Right renal cortex interstitium (tissue), 3 donors: ENCODE results near the gene LRRC14B. TPM values are rescaled to one million over a fixed set of nuclear protein-coding genes. Genes with fewer than 3 reads are reported as not detected.
"Not testable (repeated sequence)": the region's sequence is repeated elsewhere in the genome, so short reads cannot be mapped to it uniquely, and the experiment has no call there.

Source experiments
- DNase-seq, 3 donors: peaks; one replicate each; pipeline ENCODE4 v3.0.0-alpha.2; 2013; ENCODE audit warnings: low read depth in 3 of 3, low spot score in 2 of 3
- polyA plus RNA-seq, 3 donors: library from polyadenylated mRNA; unstranded; fragments of 120-200 nt; gene quantifications; one replicate each; pipeline ENCODE4 v1.2.1, GENCODE V29; 2013; ENCODE audit not compliant: insufficient read length in 3 of 3

The LRRC14B gene
- polyA plus RNA-seq, 3 donors: 0.08 TPM; not detected in 2

DNA sequence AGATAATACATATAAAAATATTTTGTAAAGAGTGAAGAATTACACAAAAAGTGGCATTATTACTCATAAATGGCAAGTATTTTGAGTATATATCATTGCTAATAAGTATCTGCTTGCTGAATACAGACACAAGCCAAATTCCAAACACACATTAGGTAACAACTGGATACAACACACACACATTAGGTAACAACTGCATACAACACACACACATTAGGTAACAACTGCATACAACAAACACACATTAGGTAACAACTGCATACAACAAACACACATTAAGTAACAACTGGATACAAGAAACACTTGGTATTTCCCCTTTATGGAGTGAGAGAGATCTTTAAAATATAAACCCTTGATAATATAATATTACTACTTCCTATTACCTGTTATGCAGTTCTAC lies 13.2 kb downstream of the LRRC14B start:
- no peak for DNase-seq

DNA sequence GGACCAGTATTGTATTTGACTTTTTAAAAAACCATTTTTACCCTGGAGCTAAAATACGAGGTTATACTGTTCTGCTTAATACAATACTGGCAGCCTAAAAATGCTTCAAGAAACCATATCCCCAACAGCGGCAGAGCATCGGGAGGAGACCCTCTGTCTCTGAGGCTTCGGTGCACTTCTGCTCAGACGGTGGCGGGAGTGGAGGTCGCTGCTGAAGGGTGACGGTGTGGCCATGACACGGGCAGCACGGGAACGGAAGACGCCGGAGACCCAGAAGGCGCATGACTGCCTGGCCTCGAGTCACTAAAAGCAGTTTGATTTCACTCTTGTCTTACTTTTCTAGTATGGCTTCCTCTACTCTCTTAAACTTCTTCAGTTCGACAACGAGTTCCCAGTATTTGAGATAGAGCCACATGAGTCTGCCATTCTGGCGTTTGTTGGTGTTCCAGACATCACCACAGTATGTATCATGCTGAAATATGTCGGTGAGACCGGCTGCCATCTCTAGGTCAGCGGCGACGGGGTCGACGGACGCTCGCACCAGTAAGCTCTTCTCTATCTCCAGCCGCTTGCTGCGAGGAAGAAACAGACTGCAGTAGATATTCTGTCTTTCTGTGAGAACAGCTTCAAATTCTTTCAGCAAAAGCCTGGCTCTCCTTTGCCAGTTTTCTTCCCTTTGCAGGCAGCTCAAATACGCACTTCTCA lies 13.8 kb downstream of the LRRC14B start:
- DNase-seq: no peak

GRCh38 chr5:206406-206805 lies 15.1 kb downstream of the LRRC14B start:
- DNase-seq: no peak

GRCh38 chr5:206927-207536 lies 15.7 kb downstream of the LRRC14B start:
- DNase-seq: no peak

DNA sequence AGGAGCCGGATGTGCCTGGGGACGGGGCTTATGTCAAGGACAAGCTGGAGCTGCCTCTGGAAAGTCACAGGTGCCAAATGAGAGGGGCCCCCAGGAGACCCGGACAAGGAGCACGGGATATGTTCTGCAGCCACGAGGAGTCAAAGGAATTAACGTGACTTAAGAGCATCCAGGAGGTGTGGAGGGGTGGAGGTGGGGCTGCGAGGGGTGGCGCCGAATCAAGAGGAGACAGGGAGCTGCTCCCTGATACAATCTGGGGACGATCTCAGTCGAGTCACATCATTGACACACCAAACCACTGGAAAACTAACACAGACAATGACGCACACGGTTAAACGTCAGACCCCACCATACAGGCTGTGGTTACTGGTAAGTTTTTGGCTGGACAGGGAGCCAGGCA lies 16.3 kb downstream of the LRRC14B start:
- DNase-seq: no peak

GRCh38 chr5:208449-209114 lies 17.3 kb downstream of the LRRC14B start:
- DNase-seq: no peak

GRCh38 chr5:213803-214395 lies 22.6 kb downstream of the LRRC14B start:
- no peak for DNase-seq

DNA sequence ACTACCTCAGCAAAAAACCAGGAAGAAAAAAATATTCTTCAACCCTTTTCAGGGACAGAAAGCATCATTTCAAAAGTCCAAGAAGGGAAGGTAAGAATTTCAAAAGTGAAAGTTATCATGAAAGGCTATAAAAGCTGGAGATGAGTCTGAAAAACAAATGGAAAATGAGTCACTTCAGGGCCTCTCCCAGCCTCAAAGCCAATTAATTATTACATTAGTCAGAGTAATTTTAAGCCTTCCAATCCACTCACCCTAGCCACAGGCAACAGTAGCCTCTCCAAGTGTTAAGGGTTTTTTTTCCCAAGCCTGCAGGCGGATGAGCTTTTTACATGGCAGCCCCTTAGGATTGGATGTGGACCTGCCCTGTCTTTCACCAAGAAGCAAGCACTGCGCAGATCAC lies 24.0 kb downstream of the LRRC14B start:
- not testable (repeated sequence) for DNase-seq

- DNase-seq: not testable (repeated sequence)
These were observed 24.8 kb downstream of the LRRC14B start for GRCh38 chr5:216076-216475.

DNA sequence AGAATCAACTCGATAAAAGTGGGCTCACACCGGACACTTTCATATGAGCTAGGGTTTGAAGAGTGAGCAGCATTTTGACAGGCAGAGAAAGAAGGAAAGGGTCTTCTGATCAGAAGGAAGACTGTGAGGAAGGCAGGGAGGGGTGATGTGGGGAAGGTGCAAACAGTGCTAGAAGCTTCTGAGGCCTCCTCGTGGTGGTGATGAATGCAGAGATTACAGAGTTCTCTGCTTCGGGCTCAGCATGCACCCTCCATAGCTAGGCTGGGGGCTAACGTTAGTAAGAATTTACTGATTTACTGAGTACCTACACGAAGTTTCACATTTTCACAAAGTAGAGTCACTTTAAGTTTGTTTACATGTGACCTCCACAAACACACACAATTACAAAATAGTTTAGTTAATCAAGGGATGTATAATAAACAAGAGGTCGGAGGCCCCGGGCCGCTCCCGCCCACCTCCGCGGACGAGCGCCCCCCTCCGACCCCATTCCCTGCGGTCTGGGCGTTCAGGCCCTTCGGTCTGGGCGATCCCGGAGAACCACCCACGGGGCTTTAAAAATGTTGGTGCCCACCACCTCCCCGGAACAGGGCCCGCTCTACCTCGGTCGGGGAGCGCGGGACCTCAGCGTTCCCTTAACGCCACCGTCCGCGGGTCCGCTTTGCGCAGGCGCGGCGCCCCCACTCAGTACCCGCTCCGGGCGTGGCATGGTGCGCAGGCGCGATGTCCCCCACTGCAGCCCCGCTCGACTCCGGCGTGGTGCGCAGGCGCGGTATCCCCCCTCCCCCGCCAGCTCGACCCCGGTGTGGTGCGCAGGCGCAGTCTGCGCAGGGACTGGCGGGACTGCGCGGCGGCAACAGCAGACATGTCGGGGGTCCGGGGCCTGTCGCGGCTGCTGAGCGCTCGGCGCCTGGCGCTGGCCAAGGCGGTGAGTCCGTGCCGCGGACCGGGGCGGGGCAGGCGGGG lies 26.5 kb downstream of the LRRC14B start, which contains the start of the genes CCDC127 and SDHA:
CCDC127 (minus strand) TSS at position 660 of the 963 bp plus-strand sequence. CDS start 1,304 bp downstream, outside the sequence.
SDHA (plus strand) TSS at position 827 of the 963 bp plus-strand sequence; CDS start at position 863, 36 bp downstream.
- peak; percentile 87 to 90 (median 89) for DNase-seq

GRCh38 chr5:218457-219291 lies 27.4 kb downstream of the LRRC14B start:
- no peak for DNase-seq

DNA sequence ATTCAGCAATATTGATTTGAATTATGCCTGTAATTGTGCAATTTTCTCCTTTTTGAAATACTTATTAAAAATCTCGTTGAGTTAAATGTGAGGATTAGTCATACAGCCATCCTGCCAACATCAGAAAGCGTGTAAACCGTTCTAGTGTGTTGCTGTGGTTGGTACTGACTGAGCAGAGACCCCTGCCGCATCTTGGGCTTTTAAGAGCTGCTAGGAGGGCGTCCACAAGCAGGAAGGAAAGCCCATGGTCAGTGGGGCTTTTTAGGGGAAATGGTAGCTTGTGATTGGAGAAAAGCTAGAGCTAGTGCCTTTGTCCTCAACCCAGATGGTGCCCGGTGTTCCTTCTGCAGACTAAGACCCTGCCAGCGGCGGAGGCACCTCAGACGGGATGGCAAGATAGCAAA lies 28.2 kb downstream of the LRRC14B start:
- DNase-seq: no peak

- DNase-seq: no peak
These were observed 28.7 kb downstream of the LRRC14B start for GRCh38 chr5:219991-220390.

GRCh38 chr5:222951-223715 lies 31.8 kb downstream of the LRRC14B start:
- not testable (repeated sequence) for DNase-seq

DNA sequence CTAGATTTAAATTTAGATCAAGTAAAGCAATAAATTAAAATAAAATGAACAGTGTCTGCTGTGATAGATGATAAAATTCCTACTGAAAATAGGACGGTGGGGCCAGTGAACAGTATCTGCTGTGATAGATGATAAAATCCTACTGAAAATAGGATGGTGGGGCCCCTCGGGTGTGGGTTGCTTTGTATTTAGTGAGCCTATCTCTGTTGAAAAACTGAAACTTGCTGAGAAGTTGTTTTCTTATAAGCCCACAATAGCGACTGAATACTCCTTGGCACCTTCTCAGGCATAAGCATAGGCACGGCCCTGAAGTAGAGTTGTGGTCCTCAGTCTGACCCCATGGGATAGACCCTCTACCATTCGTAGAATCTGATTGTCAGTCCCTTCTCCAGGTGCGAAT lies 32.5 kb downstream of the LRRC14B start:
- DNase-seq: no peak

- no peak for DNase-seq
These were observed 34.0 kb downstream of the LRRC14B start for GRCh38 chr5:225334-225733.

GRCh38 chr5:227375-227774 lies 36.1 kb downstream of the LRRC14B start:
- DNase-seq: not testable (repeated sequence)

DNA sequence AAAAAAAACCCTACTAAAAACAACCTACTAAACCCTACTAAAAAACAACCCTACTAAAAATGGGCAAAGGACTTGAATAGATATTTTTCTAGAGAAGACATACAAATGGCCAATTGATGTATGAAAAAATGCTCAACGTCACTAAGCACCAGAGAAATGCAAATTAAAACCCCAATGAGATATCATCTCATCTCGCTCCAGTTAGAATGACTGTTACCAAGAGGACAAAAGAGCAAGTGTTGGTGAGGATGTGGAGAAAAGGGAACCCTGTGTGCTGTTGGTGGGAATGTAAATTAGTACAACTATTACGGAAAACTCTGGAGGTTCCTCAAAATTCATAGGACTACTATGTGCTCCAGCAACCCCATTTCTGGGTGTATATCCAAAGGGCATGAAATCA lies 37.6 kb downstream of the LRRC14B start:
- DNase-seq: no peak
